ENCODE measurements around the gene CNOT1. TPM values are rescaled to one million over a fixed set of nuclear protein-coding genes. Genes with fewer than 3 reads are reported as not detected.
A peak's percentile ranks its signal among the peaks of the same experiment; 100 is the strongest.

Gene CNOT1
- total RNA-seq, 1 experiment from 2014 or later, result 230 TPM

GRCh38 chr16:58494981-58495520 is 134.6 kb downstream of the CNOT1 start:
- intact Hi-C loops (cut with micrococcal nuclease), result loop anchor here (5.0 kb wide), 1 partner anchor 167 kb away; no protein-coding TSS in a partner anchor
- POLR2A ChIA-PET, result no interaction called here
- RAD21 ChIA-PET (ENCODE audit: low non-redundant PET in 1 of 2, low total read pairs in 2 of 2, uncharacterized antibody in 2 of 2, unreplicated experiment in 2 of 2), result no interaction called here
- no peaks in the 10 kb centered on the region for H3K9me2 ChIP-seq (ENCODE audit: insufficient read depth)
- H3K9me3 ChIP-seq (ENCODE audit: control insufficient read depth in 1 of 2, insufficient read depth in 1 of 2, low read depth in 1 of 2, low read length in 2 of 2), result no peaks in the 10 kb centered on the region
- H3K9ac ChIP-seq (ENCODE audit: low read length), result peak overlapping the region; percentile 12; the same call in 1 of the 2 replicates
- no peak overlapping the region for H2AFZ ChIP-seq (ENCODE audit: low read depth, low read length, poor library complexity, severe bottlenecking)
- no peak overlapping the region for H3K27ac ChIP-seq (ENCODE audit: low read depth, low read length)
- CTCF ChIA-PET, result interaction anchor here (0.7 to 2.3 kb wide), 5 partner anchors 155 to 366 kb away, joined by 3 to 14 read pairs (median 4); partner anchors contain the start of gene CFAP20
- ATAC-seq, result peak; percentile 58
- BruUV-seq (replicated peaks), result no TSS peak
- H3K4me2 ChIP-seq (ENCODE audit: low read length), result peak overlapping the region; percentile 31; the same call in 1 of the 2 replicates
- no peak overlapping the region for H3K4me3 ChIP-seq (replicated peaks in 1 of 2; ENCODE audit: low read depth in 1 of 2, low read length in 2 of 2)
- no peaks in the 10 kb centered on the region for H3K79me2 ChIP-seq (ENCODE audit: insufficient read depth, low read length)
- no peaks in the 10 kb centered on the region for H4K20me1 ChIP-seq (ENCODE audit: insufficient read depth)
- TF ChIP-seq, protein P1, sequence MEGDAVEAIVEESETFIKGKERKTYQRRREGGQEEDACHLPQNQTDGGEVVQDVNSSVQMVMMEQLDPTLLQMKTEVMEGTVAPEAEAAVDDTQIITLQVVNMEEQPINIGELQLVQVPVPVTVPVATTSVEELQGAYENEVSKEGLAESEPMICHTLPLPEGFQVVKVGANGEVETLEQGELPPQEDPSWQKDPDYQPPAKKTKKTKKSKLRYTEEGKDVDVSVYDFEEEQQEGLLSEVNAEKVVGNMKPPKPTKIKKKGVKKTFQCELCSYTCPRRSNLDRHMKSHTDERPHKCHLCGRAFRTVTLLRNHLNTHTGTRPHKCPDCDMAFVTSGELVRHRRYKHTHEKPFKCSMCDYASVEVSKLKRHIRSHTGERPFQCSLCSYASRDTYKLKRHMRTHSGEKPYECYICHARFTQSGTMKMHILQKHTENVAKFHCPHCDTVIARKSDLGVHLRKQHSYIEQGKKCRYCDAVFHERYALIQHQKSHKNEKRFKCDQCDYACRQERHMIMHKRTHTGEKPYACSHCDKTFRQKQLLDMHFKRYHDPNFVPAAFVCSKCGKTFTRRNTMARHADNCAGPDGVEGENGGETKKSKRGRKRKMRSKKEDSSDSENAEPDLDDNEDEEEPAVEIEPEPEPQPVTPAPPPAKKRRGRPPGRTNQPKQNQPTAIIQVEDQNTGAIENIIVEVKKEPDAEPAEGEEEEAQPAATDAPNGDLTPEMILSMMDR (IDR thresholded peaks at IDR 0.05 in 2 of 3, conservative IDR thresholded peaks at IDR 0.05 in 1 of 3; ENCODE audit: borderline replicate concordance in 1 of 3, insufficient read depth in 1 of 3, low read depth in 2 of 3, low read length in 2 of 3), result peak; percentile 48 to 77 (median 61); a peak in 5 of 6 replicates
- TF ChIP-seq RAD21 (IDR thresholded peaks at IDR 0.05; ENCODE audit: low read depth) (peak; percentile 37; the same call in 1 of the 2 replicates), YY1 (IDR thresholded peaks at IDR 0.05; ENCODE audit: extremely low read depth, insufficient replicate concordance, low read depth, low read length) (no peak)
- DNase-seq (ENCODE audit: low read depth, low spot score), result peak; percentile 92
- peaks cover 0 to 25% of the 10 kb centered on the region in 2 experiments; a peak in 3 of 4 replicates for H3K4me1 ChIP-seq (ENCODE audit: control insufficient read depth in 1 of 2, insufficient read depth in 2 of 2, low read length in 2 of 2)
- H3K27me3 ChIP-seq (ENCODE audit: insufficient read depth, low read length), result no peaks in the 10 kb centered on the region
- H3K36me3 ChIP-seq (ENCODE audit: control insufficient read depth in 1 of 2, insufficient read depth in 2 of 2, low read length in 2 of 2), result no peaks in the 10 kb centered on the region

GRCh38 chr16:58493756-58494431 is 135.7 kb downstream of the CNOT1 start:
- H3K9me3 ChIP-seq (ENCODE audit: control insufficient read depth in 1 of 2, insufficient read depth in 1 of 2, low read depth in 1 of 2, low read length in 2 of 2), result no peaks in the 10 kb centered on the region
- ATAC-seq (no peak), DNase-seq (ENCODE audit: low read depth, low spot score) (no peak)
- no TSS peak for BruUV-seq (replicated peaks)
- no peaks in the 10 kb centered on the region for H3K36me3 ChIP-seq (ENCODE audit: control insufficient read depth in 1 of 2, insufficient read depth in 2 of 2, low read length in 2 of 2)
- ChIA-PET RAD21 (ENCODE audit: low non-redundant PET in 1 of 2, low total read pairs in 2 of 2, uncharacterized antibody in 2 of 2, unreplicated experiment in 2 of 2) (interaction anchor here in 1 of 2 experiments (0.6 kb wide), 1 partner anchor 194 kb away, joined by 3 read pairs; no protein-coding TSS in a partner anchor), CTCF (interaction anchor here (1.4 to 2.3 kb wide), 4 partner anchors 157 to 262 kb away, joined by 3 to 14 read pairs (median 8); no protein-coding TSS in a partner anchor), POLR2A (interaction anchor here (1.6 kb wide), 1 partner anchor 157 kb away, joined by 4 read pairs; no protein-coding TSS in a partner anchor)
- H4K20me1 ChIP-seq (ENCODE audit: insufficient read depth), result no peaks in the 10 kb centered on the region
- no peaks in the 10 kb centered on the region for H3K27me3 ChIP-seq (ENCODE audit: insufficient read depth, low read length)
- no peak overlapping the region for H3K9ac ChIP-seq (ENCODE audit: low read length)
- no peak overlapping the region for H3K4me2 ChIP-seq (ENCODE audit: low read length)
- peaks cover 0 to 17% of the 10 kb centered on the region in 2 experiments; a peak in 3 of 4 replicates for H3K4me1 ChIP-seq (ENCODE audit: control insufficient read depth in 1 of 2, insufficient read depth in 2 of 2, low read length in 2 of 2)
- no peak overlapping the region for H3K27ac ChIP-seq (ENCODE audit: low read depth, low read length)
- H3K9me2 ChIP-seq (ENCODE audit: insufficient read depth), result no peaks in the 10 kb centered on the region
- intact Hi-C loops (cut with micrococcal nuclease), result no loop called here
- H2AFZ ChIP-seq (ENCODE audit: low read depth, low read length, poor library complexity, severe bottlenecking), result no peak overlapping the region
- H3K4me3 ChIP-seq (replicated peaks in 1 of 2; ENCODE audit: low read depth in 1 of 2, low read length in 2 of 2), result no peak overlapping the region
- no peaks in the 10 kb centered on the region for H3K79me2 ChIP-seq (ENCODE audit: insufficient read depth, low read length)
- TF ChIP-seq FOSL1 (IDR thresholded peaks at IDR 0.05; ENCODE audit: low read depth), result no peak
- TF ChIP-seq EGR1 (IDR thresholded peaks at IDR 0.05; ENCODE audit: low read depth), result no peak
- no peak for TF ChIP-seq RAD21 (IDR thresholded peaks at IDR 0.05; ENCODE audit: low read depth)
- TF ChIP-seq, protein P1 (IDR thresholded peaks at IDR 0.05 in 2 of 3, conservative IDR thresholded peaks at IDR 0.05 in 1 of 3; ENCODE audit: borderline replicate concordance in 1 of 3, insufficient read depth in 1 of 3, low read depth in 2 of 3, low read length in 2 of 3), result no peak
- TF ChIP-seq, protein P2, sequence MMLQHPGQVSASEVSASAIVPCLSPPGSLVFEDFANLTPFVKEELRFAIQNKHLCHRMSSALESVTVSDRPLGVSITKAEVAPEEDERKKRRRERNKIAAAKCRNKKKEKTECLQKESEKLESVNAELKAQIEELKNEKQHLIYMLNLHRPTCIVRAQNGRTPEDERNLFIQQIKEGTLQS (IDR thresholded peaks at IDR 0.05), result no peak
- TF ChIP-seq EZH2phosphoT487 (IDR thresholded peaks at IDR 0.05; ENCODE audit: borderline replicate concordance), result no peak
- no peak for TF ChIP-seq ZFX (IDR thresholded peaks at IDR 0.05)
- TF ChIP-seq ZNF274 (IDR thresholded peaks at IDR 0.05; ENCODE audit: low read depth, low read length), result no peak
- no peak for TF ChIP-seq POLR2AphosphoS5 (IDR thresholded peaks at IDR 0.05; ENCODE audit: low read depth, low read length)
- TF ChIP-seq TCF7L2 (IDR thresholded peaks at IDR 0.05; ENCODE audit: borderline replicate concordance, extremely low read depth, insufficient read depth, insufficient read length), result no peak
- TF ChIP-seq POLR2A (IDR thresholded peaks at IDR 0.05; ENCODE audit: borderline replicate concordance, extremely low read depth, insufficient read depth, insufficient read length), result no peak
- no peak for TF ChIP-seq ELF1 (IDR thresholded peaks at IDR 0.05; ENCODE audit: borderline replicate concordance, low read depth)

Measured in HCT116 (cell line).